HTR-8/SVneo (cell line): Measurements from ENCODE around the gene TMEM163.
"Not testable (repeated sequence)": the region's sequence is repeated elsewhere in the genome, so short reads cannot be mapped to it uniquely, and the experiment has no call there.

Experiments
- DNase-seq: peaks from one replicate; pipeline ENCODE4 v3.0.0; 2011; ENCODE audit warnings: low spot score, mixed read lengths; ENCODE audit not compliant: insufficient read length
- FAIRE-seq: peaks from 2 replicates; lab custom pipeline; 2011; peaks lifted over from hg19 to GRCh38; lab: Jason Lieb, UNC

TMEM163 gene

DNA sequence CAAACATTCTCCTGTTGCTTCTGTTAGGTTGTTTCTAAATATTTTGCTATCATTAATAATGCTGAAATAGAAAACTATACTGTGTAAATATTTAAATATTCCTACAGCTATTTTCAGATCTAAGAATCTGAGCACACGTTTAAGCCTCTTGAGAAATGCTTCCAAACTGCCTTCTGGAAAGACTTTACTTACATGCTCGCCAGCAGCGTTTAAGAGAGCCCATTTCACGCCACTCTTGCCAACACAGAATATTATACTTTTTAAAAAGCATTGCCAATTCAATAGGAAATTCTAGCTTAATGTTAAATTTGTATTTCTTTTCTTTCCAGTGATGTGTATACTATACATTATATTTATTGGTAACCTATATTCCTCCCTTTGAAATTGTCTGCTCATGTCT, 92.0 kb downstream of the TMEM163 start:
- FAIRE-seq (no peak), DNase-seq (no peak)

- no peak for DNase-seq
- no peak for FAIRE-seq
Measured at GRCh38 chr2:134625311-134625710, 93.5 kb downstream of the TMEM163 start.

DNA sequence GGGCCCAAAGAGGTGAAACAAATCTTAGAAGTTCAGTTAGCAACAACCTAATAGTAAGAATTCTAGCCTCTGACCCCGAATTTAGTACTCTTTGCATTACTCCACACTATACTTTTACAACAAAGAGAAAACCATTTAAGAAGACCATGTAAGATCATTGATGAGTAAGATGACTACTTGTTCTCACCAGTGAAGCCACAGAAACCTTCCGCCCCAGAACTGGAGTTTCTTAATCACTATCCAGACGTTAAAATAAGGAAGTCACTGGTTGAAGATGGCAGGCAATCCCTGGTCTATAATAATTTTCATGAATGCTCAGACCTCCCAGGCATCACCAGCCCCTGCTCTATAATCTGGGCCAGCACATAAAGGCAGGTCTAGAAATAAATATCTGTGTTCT, 95.0 kb downstream of the TMEM163 start:
- DNase-seq (no peak), FAIRE-seq (no peak)

DNA sequence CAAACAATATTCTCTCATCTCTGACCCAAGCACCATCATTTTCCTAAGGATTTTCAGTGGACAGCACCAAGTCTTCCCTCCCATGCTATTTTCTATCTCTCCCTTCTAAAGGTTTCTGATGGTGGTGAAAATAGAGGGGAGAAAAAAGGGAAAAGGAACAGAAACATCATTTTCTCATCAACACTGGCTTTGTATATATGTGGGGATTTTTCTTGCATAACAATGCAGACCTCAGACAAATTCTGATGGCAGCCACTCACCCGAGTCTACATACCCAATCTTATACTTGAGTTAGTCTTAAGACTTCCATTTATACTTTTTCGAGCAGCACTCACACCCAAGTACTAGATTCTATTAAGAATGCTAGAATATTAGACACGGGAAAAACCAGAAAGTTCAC, 95.8 kb downstream of the TMEM163 start:
- FAIRE-seq, result no peak
- no peak for DNase-seq

DNA sequence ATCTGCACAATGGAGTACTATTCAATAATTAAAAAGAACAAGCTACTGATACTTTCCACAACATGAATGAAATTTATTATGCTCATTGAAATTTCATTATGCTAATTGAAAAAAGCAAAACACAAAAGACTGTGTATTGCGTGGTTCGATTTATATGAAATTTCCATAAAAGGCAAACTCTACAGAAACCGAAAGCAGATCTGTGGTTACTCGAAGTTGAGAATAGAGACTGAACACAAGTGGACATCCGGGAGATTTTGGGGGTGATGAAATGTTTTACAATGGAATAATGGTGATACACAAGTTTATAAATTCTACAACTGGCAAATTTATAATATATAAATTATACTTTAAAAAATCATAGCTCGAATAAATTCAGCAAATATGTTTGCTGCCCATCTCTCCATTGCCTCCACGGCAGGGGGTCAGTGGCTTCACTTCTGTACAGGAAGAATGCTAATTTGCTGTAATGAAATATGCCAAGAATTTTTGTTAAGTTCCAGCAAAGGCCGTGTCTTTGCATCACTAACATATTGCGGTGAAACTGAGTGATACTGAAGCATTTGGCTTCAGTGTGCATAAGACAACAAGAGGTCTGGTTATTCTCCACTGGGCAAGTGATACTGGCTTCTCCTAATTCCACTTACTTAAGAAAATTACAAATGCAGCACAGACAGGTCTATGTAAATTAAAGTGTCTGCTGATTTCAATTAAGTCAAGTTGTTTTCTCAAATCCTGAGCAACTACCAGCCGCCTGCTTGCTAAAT, 96.7 kb downstream of the TMEM163 start:
- FAIRE-seq (no peak), DNase-seq (no peak)

DNA sequence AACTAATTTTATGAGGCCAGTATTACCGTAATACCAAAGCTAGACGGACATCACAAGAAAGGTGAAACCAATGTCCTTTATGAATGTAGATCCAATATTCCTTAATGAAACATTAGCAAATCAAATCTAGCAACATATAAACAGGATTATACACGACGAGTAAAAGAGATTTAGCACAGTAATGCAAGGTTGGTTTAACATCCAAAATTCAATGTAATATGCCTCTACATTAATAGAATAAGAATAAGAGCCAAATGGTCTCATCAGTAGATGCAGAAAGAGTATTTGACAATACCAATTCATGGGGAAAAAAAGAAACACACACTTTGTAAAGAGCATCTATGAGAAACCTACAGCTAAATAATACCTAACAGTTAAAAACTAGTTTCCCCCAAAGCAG, 99.5 kb downstream of the TMEM163 start:
- FAIRE-seq, result no peak

DNA sequence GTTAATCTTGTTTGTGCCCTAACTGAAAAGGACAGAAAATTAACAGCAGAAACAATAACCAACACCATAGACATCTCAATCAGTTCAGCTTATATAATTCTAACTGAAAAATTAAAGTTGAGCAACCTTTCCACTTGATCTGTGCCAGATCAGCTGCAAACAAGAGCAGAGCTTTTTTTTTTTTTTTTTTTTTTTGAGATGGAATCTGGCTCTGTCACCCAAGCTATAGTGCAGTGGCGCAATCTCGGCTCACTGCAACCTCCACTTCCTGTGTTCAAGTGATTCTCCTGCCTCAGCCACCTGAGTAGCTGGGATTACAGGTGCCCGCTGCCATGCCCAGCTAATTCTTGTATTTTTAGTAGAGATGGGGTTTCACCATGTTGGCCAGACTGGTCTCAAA, 103.3 kb downstream of the TMEM163 start:
- DNase-seq, FAIRE-seq: not testable (repeated sequence)

More for the DNA sequence above, 99.5 kb downstream of the TMEM163 start:
- DNase-seq, result no peak

GRCh38 chr2:134611316-134611715, 107.5 kb downstream of the TMEM163 start:
- FAIRE-seq (no peak), DNase-seq (no peak)

DNA sequence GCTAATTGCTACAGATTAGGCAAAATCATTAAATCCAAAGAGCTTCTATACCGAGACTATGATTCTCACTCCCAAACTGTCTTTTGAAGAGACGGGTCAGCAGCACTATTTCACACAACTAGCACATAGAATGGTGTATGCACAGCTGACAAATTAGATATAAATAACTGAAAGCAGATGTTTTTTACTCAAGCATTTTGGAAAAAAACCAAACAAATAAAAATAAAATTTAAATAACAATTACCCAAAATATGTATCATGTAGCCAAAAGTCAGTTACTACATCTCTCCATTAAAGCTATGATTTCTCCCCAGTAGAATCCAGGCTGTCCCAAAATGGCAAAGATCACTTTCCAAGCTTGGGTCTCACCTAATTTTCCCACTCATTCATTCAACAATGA, 107.9 kb downstream of the TMEM163 start:
- DNase-seq (no peak), FAIRE-seq (no peak)

- FAIRE-seq, result no peak
- DNase-seq, result no peak
Measured at GRCh38 chr2:134609924-134610513, 108.8 kb downstream of the TMEM163 start.

GRCh38 chr2:134603966-134604365, 114.8 kb downstream of the TMEM163 start:
- no peak for DNase-seq
- FAIRE-seq, result no peak

- FAIRE-seq (no peak), DNase-seq (no peak)
Measured at GRCh38 chr2:134602666-134603065, 116.1 kb downstream of the TMEM163 start.

GRCh38 chr2:134601264-134601663, 117.5 kb downstream of the TMEM163 start:
- FAIRE-seq (no peak), DNase-seq (no peak)

DNA sequence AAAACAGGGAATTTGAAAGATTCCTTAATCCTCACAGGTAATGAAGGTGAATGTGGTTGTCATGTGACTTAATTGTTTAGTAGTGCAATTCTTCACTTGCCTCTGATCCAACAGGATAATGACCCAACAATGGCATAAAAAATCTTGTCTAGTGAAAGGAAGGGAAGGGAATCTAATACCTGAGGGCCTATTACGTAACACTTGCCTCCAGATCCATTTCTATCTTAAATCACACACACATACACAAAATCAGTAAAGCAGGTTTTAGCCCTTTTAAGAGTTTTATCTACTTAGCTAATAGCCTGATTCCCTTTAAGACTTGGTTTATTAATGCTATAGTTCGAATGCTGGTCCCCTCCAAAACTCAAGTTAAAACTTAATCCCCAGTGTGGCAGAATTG, 118.6 kb downstream of the TMEM163 start:
- no peak for FAIRE-seq
- DNase-seq, result no peak

GRCh38 chr2:134599236-134599635, 119.6 kb downstream of the TMEM163 start:
- DNase-seq (no peak), FAIRE-seq (no peak)

DNA sequence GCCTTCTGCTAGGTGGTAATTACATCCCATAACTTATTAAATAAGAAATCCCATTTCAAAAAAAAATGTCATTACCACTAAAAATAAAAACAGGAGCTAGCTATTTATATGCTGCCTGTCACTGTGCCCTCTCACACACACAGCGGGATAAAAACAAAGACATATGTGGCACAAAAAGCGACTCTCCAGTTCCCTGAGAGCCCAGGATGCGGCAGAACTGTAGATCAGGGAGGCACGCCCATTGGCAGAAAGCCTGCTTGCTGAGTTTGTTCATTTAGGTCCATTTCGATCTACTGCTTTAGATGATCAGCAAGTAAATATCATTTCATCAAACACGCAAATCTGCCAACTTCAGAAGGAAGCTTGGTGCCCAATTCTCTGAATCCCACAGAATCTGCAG, 124.4 kb downstream of the TMEM163 start:
- no peak for DNase-seq

GRCh38 chr2:134593519-134593918, 125.3 kb downstream of the TMEM163 start:
- no peak for FAIRE-seq
- no peak for DNase-seq

More for the DNA sequence above, 124.4 kb downstream of the TMEM163 start:
- FAIRE-seq, result no peak

GRCh38 chr2:134592377-134592776, 126.4 kb downstream of the TMEM163 start:
- no peak for FAIRE-seq
- no peak for DNase-seq

DNA sequence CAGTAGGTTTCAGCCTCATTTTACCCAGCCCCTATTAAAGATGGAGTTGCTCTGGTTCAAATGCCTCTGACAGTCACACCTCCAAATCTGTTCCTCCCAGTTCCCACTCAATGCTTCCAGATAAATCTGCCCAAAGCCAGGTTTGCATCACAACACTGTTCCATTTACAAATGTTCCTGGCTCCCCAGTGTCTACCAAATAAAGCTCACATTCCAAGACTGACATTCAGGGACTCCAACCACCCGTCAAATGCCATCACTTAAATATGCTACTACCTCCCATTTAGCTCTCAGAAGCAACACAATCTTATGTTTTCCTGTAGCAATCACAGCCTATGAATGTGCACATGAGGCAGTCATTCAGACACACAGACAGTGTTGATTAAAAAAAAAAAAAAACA, 127.3 kb downstream of the TMEM163 start:
- DNase-seq (no peak), FAIRE-seq (no peak)

DNA sequence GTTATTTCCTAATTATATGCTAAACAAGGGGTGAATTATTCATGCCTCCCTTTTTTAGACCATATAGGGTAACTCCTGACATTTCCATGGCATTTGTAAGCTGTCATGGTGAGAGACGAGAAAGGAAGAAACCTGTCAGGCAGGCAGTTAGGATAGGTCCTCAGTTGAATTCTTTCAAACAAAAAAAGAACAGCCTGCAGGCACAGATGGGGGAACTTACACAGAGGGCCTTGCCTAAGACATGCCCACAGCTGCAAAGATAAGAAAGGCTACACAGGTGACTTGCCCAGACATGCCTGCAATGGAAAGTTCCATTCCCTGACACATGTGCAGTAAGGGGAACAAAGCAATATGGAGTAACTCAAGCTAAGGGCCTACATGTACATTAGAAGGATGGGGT, 128.1 kb downstream of the TMEM163 start:
- FAIRE-seq (no peak), DNase-seq (no peak)

DNA sequence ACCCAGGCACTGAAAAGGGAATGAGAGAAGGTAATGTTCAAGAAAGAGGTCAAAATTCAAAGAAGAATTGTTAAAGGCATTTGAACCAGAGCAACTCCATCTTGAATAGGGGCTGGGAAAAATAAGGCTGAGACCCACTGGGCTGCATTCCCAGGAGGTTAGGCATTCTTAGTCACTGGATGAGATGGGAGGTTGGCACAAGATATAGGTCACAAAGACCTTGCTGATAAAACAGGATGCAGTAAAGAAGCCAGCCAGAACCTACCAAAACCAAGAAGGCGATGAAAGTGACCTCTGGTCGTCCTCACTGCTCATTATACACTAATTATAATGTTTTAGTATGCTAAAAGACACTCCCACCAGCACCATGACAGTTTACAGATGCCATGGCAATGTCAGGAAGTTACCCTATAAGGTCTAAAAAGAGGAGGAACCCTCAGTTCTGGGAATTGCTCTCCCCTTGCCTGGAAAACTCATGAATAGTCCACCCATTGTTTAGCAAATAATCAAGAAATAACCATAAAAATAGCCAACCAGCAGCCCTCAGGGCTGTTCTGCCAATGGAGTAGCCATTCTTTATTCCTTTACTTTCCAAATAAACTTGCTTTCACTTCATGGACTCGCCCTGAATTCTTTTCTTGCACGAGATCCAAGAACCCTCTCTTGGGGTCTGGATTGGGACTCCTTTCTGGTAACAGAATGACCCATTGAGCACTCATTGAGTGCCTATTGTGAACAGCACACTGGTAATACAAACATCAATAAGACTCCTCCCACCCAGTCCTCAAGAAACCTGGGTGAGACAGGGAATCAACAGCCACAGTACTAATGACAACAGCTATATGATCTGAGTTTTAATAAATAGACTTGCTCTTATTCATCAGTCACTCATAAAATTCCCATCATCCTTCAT, 129.4 kb downstream of the TMEM163 start:
- not testable (repeated sequence) for FAIRE-seq, DNase-seq
